GM13976 (cell line): ENCODE measurements around the gene GABRA4.

Experiments
- DNase-seq: peaks from one replicate; pipeline ENCODE4 v3.0.0; 2012; ENCODE audit warnings: low spot score
- in situ Hi-C: fragments of 300-500 bp; cut with MboI; formaldehyde crosslinking; loops from one replicate; pipeline ENCODE4 v1.12.0; 2022; ENCODE audit warnings: low sequenced_read_pairs, mixed read lengths, inconsistent platforms; ENCODE audit not compliant: unreplicated experiment
- TF ChIP-seq, protein P1 (sequence below): IDR thresholded peaks from 2 replicates; pipeline ENCODE4 v1.5.1; 2012; ENCODE audit warnings: borderline replicate concordance, mild to moderate bottlenecking; ENCODE audit not compliant: insufficient read depth; ENCODE audit errors: extremely low read depth, missing control alignments, control extremely low read depth

GABRA4 gene

DNA sequence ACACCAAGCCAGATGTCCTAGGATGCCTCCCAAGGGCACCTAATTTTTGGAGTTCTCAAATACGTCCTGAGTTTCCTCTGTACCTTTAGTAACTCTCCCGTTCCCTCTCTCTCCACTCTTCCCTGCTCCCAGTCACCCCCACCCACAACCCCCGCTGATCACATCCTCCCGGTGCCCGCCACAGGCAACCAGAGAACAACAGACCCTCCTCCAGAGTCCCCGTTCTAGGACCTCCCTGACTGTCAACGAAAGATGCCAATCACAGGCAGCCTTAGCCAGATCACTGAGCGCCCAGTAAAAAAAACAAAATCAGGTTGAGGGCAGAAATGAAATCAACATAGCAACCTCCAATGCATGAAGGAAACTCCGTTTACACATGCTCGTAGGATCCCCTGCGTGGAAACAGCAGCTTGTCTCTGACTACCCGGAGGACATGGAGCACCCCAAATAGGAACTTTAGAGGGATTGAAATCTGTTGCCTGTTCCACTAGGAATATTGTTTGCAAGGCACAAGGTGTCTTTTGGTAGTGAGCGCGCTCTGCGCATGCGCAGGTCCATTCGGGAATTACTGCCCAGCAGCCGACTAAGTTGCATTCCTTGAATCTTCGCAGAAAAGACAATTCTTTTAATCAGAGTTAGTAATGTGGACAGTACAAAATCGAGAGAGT, 37.8 kb upstream of the GABRA4 start, which contains the start of gene GABRB1:
Gene GABRB1, plus strand, starts transcription at position 557 of the 668 bp plus-strand sequence.
- TF ChIP-seq, protein P1, sequence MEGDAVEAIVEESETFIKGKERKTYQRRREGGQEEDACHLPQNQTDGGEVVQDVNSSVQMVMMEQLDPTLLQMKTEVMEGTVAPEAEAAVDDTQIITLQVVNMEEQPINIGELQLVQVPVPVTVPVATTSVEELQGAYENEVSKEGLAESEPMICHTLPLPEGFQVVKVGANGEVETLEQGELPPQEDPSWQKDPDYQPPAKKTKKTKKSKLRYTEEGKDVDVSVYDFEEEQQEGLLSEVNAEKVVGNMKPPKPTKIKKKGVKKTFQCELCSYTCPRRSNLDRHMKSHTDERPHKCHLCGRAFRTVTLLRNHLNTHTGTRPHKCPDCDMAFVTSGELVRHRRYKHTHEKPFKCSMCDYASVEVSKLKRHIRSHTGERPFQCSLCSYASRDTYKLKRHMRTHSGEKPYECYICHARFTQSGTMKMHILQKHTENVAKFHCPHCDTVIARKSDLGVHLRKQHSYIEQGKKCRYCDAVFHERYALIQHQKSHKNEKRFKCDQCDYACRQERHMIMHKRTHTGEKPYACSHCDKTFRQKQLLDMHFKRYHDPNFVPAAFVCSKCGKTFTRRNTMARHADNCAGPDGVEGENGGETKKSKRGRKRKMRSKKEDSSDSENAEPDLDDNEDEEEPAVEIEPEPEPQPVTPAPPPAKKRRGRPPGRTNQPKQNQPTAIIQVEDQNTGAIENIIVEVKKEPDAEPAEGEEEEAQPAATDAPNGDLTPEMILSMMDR: no peak
- no peak for DNase-seq
- in situ Hi-C loops: loop anchor here (25.0 kb wide), 1 partner anchor 94 kb away; no protein-coding TSS in a partner anchor

DNA sequence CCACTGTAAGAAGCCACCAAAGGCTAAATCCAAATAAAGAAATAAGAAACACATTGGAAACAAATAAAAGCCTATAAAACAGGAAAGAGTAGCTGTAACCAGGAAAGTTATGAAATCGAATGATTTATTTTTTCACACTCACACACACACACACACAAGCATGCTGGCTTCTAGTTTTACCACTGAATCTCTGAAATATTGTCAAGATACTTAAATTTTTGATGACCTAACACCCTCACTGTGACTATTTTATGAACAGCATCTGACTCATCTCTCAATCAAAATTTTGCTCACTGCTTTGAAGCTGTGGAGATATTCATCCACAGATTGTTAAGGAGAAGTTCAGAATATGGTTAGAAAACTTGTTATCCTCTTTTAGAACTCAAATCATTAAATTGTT, 24.1 kb upstream of the GABRA4 start:
- in situ Hi-C loops: no loop called here
- TF ChIP-seq, protein P1: no peak
- DNase-seq: no peak

DNA sequence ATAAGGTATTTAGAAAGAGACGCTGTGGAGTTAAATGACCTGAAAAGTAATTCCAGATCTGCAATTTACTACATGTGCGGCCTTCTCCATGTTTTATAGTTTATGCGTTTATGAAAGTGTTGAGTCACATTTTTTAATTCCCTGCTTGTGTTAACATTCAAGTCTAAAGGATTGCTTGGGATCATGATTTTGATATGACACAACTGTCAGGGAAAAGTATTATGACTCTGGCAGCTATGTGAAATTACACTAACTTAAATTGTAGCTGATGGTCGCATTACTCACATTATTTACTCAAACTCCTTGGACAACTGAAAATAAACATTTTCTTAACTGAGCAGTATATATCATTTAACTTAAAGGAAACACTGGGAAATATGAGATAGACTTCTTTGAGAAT, 23.7 kb upstream of the GABRA4 start:
- TF ChIP-seq, protein P1: no peak
- in situ Hi-C loops: no loop called here
- no peak for DNase-seq

DNA sequence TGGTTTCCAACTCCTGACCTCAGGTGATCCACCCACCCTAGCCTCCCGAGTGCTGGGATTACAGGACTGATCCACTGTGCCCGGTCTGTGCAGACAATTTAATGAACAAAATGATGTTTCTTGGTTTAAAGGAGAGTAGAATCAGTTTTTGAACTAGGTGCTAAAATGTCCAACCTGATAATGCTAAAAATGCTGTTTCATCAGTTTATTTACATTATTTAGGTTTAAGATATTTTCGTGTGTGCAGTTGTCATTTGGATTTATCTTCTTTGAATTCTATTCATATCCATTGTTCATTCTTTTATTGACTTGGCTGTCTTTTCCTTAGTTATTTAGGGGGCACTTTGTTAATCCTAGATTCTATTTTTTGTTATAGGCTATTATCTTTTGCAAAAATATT, 20.0 kb upstream of the GABRA4 start:
- TF ChIP-seq, protein P1: no peak
- in situ Hi-C loops: no loop called here
- no peak for DNase-seq

DNA sequence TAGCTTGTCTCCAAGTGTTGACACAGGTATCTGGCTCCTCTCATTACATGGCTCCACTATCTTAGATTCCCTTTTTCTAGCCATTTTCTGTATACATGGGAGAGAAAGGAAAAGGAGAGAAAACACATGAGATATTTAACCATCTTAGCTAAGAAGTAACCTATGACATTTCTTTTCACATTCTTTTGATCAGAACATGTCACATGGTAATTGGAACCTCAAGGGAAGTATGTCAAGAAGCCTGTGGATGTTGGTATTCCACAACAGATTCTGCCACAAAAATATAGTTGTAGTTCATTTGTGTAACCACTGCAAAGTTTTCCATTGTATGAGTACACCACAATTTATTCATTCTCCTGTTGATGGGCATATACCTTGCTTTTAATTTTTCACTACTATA, 19.3 kb upstream of the GABRA4 start:
- in situ Hi-C loops: no loop called here
- no peak for DNase-seq
- TF ChIP-seq, protein P1: no peak

DNA sequence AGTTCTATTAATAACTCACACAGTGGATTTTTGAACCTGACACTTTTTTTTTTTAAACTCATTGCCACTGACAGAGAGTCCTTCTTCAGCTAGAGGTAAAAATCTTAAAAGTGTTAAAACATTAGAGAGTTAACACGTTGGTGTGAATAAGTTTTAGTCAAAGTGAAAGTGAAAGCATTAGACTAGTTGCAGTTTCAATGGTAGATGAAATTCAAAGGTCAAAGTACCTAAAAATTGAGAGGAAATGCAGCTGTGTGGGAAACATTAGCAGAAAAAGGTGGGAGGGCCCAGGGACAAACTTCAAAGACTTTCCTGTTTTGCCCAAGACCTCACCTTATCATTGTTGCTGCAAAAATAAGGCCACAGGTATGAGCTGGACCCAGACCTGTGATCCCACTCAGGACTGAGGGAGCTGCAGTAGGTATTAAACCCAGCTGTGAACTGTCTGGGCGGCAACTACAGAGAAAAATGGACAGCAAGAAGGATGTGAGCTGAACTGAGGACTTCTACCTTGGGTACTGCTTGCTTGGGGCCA, 17.6 kb upstream of the GABRA4 start:
- in situ Hi-C loops: no loop called here
- peak; percentile 43 for DNase-seq
- TF ChIP-seq, protein P1: no peak
